CD4-positive, alpha-beta T cell treated with Interleukin-21 for 1 hour (primary cell): ENCODE measurements around the gene PDGFC.

Experiments used
- DNase-seq: peaks from one replicate; pipeline ENCODE4 v3.0.0-alpha.2; 2020

PDGFC gene

DNA sequence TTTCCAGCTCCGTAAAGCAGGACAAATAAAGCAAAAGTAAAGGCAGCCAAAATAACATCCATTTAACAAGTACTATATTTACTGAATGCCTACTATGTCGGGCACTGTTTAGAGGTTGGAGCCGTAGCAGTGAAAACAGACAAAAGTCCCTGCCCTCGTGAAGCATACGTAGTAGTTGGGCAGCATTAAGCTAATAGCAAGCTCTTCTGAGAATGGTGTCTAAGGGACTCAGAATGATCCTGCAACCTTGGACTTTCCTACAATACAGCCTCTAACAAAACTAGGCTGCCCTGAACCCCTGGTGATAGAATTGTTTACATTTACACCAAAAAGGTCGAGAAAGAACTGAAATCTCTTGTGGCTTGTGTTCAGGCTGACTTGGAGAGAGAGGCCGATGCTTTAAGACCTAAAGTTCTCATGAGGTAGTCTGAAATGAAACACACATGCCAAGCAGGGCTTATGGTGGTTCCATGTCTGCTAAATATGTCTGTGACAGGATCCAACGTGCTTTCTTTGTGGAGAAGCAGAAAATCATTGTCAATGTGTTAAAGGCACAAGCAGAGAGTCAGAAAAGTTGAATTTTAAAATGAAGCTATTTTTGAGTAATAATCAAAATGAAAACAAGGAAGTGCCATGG, 898 bp upstream of the PDGFC start:
- no peak for DNase-seq

DNA sequence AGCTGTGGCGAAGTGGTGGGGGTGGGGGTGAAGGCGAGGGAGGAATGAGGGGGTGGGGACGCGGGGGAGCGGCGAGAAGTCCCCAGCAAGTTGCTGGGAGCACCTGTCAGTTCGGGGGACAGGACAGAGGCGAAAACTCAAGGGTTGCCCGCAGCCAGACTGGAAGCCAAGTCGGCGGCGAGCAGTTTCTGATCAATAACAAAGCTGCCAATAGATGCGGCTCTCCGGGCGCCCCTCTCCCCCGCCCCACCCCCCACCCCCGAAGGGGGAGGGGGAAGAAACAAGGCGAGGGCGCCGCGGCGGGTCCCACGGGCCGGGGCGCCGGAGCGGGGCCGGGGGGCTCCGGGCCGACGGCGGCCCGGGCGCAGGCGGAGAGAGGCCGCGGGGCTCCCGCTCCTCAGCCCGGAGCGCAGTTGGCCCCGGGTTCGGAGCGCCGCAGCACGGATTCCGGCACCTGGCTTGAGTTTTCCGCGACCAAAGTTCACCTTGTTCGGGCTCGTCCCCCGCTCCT, 379 bp downstream of the PDGFC start:
- DNase-seq, result no peak

DNA sequence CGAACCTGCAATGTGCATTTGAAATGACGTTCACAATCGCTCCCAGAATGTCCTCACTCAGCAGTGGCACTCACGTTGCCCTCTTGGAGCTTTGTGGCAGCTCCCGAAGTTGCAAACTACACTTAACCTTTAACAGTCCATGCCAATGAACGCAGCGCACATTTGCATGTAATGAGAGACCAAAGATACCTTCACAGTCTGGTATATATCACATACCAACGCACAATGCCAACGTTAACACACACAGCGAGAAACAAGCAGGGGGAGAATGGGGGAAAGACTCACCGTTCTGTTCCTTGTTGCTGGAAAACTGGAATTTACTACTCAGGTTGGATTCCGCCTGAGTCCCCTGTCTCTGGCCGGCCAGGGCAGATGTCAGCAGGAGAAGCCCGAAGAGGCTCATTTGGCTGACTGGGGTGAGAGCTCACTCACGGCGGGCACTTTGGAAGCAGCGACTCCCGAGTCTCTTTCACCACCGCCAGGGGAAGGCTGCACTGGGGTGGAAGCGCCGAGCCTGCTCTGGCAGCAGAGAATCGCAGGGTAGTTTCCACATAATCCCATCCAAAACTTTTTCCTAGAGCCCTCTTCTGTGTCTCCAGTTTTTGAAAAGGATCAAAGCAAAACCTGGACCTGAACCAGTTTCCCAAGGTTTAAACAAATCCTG, 966 bp downstream of the PDGFC start:
- DNase-seq, result no peak

DNA sequence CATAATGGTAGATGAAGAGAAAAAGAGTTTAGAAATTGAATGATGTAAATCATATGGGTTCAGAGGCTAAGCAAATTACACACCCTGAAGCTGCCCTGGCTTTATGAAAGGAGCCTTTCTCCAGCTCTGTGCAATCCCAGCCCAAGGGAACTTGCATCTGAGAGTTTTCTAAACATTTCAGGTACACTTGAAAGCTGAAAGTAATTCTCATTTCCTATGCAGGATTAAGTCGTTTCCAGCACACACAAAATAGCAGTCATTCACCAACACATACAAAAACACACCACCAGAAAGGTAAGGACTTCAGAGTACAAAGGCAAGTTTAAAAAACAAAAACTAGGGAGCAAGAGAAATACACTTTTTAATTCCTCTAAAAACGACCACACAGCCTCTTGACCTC, 1.7 kb downstream of the PDGFC start:
- DNase-seq, result no peak

DNA sequence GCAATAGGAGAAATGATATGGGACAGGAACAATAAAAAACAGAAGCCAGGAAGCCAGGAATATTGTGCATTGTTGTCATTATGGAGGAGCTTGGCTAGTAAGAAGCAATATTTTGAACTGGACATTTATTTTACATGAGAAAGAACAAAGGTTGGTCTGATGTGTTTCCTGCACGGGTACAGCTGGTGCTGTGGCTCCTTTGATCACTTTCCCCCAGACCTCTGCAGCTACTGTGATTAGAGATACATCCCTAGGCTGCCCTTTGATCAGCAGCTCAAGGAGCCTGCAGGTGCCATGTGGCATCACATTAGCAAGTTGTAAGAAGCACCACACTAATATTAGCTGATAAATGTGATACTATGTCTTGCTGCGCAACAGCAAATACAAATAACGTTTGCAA, 2.5 kb downstream of the PDGFC start:
- DNase-seq, result no peak

DNA sequence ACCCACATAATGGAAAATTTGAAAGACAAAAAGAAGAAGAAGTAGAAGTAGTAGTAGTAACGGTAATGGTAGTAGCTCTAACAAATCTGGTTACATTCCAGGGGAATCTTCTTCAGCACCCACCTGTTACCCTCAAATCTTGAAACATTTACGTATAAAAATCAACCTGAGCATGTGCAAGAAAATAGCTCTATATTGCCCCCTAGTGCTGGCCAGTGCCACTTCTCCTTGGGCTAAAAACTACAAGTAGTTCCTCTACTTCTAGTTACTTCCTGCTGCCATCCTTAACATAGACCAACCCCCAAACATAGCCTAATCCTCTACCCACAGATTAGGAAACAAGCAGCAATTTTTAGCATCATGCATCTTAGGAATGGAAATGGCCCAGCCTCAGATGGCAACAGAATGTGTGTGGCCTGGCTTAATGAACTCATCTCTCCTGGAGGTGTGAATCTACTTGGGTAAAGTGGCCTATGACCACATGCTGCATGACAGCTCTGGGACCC, 3.1 kb downstream of the PDGFC start:
- peak; percentile 13 for DNase-seq

DNA sequence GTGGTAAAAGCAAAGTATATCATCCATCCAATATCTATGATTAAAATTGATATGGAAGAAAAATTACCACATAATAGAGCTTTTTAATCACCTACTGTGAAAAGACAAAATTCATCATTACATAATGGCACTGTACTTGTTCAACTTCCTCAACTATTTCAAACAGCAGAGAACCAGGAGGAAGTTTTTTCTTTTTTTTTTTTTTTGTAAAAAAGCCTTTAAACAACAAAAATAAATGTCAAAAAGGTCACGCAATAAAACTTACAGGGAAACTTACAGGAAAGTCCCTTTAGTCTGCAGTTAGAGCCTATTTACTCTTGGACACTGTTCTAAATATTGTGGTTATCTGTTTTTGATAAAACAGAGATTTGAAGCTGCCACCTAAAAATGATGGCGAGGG, 4.8 kb downstream of the PDGFC start:
- no peak for DNase-seq

DNA sequence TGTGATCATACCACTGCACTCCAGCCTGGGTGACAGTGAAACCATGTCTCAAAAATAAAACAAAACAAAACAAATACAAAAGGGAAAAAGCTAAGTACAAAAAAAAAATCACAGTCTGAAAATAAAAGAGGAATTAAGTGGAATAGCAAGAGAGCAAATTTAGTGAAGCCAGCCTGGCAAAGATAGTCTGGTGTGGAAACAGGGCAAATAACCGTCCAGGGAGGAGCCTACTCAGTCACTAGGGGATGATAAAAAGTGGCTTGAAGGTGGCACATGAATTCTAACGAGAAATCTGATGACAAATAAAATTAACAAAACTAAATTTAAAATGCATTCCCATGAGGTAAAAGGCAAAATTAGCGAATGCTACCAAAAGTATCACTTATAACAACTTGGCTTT, 8.2 kb downstream of the PDGFC start:
- no peak for DNase-seq

DNA sequence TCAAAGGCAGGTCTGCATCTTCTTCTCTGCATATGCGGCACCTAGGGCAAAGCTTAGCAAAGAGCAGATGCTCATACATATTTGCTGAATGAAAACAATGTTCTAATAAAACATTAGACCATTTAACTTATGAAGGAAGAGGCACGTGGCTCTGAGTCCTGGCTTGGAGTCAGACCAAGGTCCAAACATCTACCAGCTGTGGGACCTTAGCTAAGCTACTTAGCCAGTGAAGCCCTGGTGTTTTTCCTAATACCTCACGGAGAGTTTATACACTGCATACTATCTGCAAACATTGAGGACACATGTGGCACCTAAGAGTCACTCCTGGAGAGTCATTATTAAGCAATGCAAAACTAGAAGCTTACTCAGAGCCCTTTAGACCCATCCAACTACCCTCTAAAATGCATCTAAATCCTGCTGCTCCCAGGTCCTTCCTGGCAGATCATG, 9.0 kb downstream of the PDGFC start:
- no peak for DNase-seq

DNA sequence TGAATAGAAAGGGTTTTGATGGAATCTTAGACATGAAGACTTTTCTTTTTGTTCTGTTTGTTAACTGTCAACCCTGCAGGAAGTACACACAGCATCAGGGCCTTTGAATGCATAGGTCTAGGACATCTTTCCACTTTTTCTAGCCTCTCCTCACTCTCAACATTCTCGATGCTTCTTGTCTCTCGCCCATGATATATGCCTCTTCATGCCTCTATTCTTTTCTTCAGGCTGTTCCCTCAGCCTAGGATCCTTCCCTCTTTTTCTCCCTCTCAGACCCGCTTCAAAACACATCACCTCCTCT, 9.6 kb downstream of the PDGFC start:
- no peak for DNase-seq

DNA sequence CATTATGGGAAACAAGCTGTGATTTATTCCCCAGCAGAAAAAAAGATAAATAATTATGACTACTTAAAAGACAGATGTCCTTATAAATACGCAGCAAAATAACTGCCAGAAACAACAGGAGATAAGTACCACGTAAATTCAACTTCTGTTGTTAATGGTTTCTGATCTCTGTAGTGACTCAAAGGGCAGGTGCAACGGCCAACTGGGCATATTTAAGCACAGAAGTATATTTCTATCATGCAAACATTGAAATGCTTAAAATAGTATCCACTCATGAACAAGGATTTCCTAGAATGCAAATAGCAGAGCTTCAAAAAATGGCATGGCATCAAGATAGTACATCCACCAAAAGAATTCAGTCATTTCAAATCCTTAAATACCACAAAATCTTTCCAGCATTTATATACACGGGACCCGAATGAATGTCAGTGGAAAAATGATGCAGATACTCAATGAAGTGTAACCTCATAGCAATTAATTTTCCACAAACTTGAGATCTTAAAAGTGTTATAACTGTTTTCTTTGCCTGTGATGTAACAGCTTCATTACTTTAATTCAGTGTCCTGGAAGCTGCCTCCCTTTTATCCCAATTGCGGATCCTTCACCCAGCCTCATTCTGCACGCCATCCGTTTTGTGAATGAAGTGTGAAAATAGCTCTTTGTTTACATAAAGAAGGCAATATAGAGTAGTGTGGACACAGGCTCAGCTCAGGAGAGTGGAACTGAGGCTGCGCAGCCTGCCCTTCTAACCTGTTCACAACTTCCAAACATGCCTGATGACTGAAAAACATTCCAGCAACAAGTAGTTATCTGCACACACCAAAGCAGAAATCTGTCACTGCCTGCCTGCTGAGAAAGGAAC, 10.2 kb downstream of the PDGFC start:
- DNase-seq, result no peak

DNA sequence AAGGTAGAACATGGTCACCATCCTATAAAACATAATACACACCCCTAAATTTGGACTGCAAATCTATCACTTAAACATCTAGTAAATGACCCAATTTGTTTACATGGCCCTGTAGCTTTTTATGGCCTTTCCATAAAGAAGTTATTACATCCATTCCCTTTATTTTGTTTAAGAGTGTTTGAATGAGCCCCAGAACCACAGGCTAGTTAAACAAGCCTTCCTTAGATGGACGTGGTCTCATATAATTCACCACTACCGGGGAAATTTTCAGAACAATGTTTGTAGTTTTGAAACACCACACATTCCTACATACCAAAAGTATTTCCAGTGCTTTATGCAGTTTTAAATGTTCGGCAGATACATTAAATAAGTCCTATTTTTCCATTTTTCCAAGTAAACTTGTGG, 12.3 kb downstream of the PDGFC start:
- DNase-seq, result no peak

DNA sequence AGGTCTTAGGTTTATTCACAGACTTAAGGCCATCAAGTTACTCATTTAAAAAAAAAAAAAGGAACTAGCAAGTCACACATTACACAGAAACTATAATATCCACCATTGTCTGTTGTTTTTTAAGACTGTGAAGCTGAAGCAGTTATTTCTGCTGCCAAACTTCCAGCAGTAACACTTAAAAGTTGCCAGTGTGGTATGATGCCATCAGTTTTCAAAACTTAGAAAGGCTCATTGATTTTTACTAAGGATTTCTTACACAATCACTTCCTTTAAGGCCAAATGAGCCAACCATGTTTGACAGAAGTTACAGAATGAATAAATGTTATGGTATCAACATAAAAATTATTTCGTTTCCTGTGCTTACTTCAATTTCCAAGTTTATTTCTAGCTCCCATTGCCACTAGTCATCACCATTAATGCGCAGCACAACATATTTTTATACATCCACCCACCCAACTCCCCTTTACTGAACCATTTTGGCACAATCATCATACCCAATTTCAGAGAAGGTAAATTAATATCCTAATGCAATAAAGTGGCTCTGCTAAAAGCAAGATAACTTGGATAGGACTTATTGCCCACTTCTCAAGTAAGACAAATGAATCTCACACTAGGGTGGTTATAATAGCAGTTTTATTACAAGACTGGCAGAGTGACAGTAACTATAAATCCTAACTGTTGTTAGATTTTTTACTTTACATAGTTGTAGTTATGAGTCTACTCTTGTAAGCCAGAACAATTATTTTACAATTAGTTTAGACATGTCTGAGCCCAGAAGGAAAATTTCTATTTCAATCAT, 13.1 kb downstream of the PDGFC start:
- no peak for DNase-seq

DNA sequence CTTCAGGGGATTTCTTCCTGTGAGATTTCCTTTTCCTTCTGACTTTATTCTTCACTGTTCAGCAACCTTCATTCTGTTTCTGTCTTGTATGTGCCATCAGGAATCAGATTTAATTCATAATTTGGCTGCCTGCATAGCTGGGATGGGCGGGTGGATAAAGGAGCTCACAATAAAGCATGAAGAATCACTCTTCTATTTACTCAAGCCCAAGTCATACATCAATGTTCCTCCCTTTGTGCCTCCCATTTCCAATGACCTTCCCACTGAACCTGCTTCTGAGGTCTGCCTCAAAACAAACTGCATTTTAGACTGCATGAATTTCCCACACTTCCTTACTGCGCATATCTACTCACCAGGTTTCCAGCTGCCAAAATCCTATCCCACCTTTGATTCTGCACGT, 14.0 kb downstream of the PDGFC start:
- DNase-seq, result no peak

DNA sequence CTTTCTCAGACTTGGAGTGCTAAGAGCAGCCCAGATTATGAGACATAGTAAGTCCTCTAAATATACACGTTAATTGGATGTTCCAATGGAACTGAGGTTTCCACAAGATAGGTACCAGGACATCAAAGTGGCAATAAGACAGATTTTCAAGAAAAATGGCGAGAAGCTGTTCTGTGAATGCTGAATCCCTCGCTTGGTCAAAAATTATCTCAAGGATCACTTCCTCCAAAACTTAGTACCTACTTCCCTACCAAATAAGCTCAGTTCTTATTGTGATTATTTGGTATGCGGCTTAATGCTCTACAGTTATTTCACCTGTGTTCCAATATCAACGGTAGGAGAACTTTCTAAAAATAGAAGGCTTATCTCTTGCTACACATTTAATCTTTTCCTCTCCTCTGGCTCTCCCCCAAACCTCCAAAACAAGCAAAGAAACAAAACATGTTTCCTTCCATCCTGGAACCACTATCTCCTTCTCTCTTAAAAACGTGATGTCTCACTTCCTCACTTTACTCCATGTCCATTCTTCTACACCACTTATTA, 14.7 kb downstream of the PDGFC start:
- no peak for DNase-seq

DNA sequence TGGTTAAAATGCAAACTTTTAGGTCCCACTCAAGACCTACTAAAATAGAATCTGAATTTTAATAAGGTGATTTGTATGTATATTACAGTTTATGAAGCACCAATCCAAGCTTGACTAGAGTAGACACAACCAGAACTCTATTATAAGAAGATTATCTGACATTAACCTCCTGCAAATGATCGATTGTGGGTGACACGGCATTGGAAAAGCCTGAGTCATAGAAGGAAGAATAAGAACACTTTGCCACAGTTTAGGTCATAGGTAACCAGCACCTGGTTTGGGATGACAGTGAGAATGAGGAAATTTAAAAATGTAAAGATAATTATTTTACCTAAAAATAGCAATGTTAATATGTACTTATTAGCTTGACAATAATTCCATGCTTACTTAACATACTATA, 15.2 kb downstream of the PDGFC start:
- DNase-seq, result no peak

DNA sequence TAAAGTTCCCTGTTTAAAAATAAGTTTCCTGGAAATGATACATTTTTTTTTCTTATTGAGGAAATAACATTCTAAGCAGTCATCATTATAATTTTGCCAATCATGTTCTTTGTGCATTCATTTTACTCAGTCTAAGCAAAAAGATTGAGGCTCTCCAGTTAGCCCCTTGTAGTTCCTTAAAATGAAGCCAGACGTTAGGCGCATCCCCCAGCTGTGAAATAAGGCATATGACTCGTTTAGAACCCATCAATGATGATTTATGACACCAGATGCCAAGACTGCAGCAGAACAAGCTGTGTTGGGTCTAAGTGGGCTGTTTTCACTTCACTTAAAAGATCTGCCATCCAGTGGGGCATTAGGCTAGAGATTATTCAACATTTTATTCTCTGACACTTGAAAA, 17.0 kb downstream of the PDGFC start:
- DNase-seq, result no peak

DNA sequence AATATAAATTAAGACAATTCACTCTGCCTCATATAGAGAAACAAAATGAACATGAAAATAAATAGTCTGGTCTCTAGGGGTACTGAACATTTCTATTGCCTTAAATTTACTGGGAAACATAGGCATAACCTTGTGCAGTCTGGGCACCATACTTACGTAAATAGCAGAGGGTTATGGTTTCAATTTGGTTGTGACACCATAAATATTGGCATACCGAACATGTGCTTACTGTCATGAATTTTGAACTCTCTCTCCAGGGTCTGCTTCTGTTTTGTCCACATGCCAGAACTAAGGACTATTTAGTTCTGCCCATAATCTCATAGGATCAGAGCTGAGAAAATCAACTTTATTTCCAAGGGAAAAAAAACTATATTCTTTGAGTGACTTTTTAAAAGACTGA, 17.6 kb downstream of the PDGFC start:
- DNase-seq, result no peak

DNA sequence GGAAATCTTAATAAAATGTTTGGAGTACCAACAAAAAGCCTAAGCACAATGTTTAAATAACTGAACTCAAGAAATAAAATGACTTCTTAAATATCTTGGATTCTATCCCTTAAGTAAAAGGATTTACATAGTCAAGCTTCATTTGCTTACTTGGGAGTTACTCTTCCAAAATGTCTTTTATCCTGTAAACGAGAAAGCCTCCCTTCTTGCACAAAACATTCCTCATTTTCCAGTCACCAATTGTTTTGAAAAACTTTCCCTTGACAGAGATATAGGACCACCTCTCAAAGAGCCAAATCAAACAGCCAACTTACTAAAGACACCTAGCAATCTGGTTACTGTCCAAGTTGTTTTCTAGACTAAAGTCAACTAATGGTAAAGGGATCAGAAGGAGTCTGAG, 18.6 kb downstream of the PDGFC start:
- no peak for DNase-seq

DNA sequence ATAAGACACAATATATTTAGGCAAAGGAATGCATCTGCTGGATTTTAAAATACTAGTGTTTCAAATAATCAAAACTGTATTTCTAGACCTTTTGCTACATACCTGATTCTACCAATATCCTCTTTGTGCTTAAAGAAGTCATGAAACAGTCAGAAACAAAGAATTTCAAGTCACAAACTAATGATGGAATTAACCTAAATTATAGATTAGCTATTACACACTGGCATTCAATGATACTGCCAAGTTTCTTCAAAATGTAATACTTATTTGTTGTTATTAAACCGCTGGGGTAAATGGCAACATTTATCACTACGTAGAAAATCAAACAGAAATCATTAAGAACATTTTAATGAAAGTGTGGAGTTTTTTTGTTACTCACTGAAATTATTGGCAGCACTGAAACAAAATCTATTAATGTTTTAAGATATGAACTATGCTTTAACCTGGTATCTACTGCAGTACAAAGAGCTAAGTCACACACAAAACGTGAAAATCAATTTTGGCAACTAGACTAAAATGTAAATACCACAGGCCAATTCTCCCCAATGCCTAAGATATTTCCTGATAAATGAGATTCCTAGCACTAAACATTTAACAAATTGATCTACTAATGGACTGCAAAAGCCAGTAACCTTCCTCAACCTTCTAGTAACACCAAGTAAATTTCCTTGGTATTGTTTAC, 19.4 kb downstream of the PDGFC start:
- no peak for DNase-seq

DNA sequence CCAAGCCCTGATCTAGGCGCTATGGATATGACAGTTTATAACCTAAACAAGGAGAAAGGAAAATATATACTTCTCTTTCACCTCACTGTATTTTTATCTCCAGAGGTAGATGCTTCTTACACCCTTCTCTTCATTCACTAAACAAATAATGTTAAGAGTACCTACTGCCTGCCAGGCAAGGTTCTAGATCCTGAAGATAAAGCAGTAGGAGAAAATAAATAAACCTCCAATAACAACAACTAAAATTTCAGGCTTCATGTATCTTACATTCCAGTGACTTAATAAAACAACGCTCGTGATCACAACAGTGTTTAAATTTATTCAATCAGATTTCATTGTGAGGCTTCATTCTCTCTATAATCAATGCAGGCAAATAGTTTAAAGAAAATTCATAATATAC, 20.7 kb downstream of the PDGFC start:
- no peak for DNase-seq

DNA sequence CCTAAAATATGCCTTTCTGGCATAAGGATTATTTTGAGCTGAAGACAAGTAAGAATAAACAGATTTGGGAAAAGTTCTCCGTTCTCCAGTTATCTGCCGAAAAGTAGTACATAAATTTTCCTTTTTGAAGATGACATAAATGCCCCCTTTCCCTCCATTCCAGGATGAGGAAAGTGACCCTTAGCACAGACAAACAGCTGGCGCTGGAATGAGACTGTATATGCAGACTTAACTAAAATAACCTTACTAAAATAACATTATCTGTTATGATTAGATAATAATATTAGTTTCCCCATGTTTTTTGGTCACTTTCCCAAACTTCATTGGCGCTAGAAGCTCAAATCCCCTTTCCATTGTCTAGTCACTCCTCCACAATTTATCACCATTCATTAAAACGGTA, 21.5 kb downstream of the PDGFC start:
- no peak for DNase-seq
